MM.1S (cell line): ENCODE results near the gene SKOR1.

Source experiments
- DNase-seq: peaks from one replicate; pipeline ENCODE4 v3.0.0-alpha.2; 2015
- H2AFZ ChIP-seq: fragments of 300-600 bp; sonication (generic); 2 replicates; pipeline ENCODE4 v1.6.0; 2016; ENCODE audit warnings: antibody characterized with exemption, low read length
- H3F3A ChIP-seq: fragments of 300-600 bp; sonication (generic); 2 replicates; pipeline ENCODE4 v1.6.1; 2016; ENCODE audit warnings: mild to moderate bottlenecking, antibody characterized with exemption, low read length, moderate library complexity, mixed read lengths; ENCODE audit not compliant: insufficient read depth
- H3K27ac ChIP-seq: fragments of 300-600 bp; sonication (generic); 2 replicates; pipeline ENCODE4 v1.5.1; 2016; ENCODE audit warnings: mild to moderate bottlenecking, low read length
- H3K27me3 ChIP-seq: fragments of 300-600 bp; sonication (generic); replicated peaks from 2 replicates; pipeline ENCODE4 v1.6.0; 2016; ENCODE audit warnings: low read length; ENCODE audit not compliant: insufficient read depth
- H3K36me3 ChIP-seq: fragments of 300-600 bp; sonication (generic); replicated peaks from 2 replicates; pipeline ENCODE4 v1.6.1; 2016; ENCODE audit warnings: mild to moderate bottlenecking, low read length, mixed read lengths; ENCODE audit not compliant: insufficient read depth
- H3K4me1 ChIP-seq: fragments of 300-600 bp; sonication (generic); 2 replicates; pipeline ENCODE4 v1.6.1; 2016; ENCODE audit warnings: low read length, mixed read lengths
- H3K4me2 ChIP-seq: fragments of 300-600 bp; sonication (generic); 2 replicates; pipeline ENCODE4 v1.6.0; 2016; ENCODE audit warnings: low read depth, low read length
- H3K4me3 ChIP-seq: fragments of 300-600 bp; sonication (generic); 2 replicates; pipeline ENCODE4 v1.5.1; 2016; ENCODE audit warnings: low read length, mixed read lengths
- H3K79me2 ChIP-seq: fragments of 300-600 bp; sonication (generic); 2 replicates; pipeline ENCODE4 v1.6.1; 2016; ENCODE audit warnings: mixed run types, low read length, mixed read lengths
- H3K9ac ChIP-seq: fragments of 300-600 bp; sonication (generic); 2 replicates; pipeline ENCODE4 v1.6.1; 2016; ENCODE audit warnings: low read length, mixed read lengths
- H3K9me2 ChIP-seq: fragments of 300-600 bp; sonication (generic); replicated peaks from 2 replicates; pipeline ENCODE4 v1.6.1; 2016; ENCODE audit warnings: mild to moderate bottlenecking, low read length, mixed read lengths; ENCODE audit not compliant: insufficient read depth
- H3K9me3 ChIP-seq: fragments of 300-600 bp; sonication (generic); replicated peaks from 2 replicates; pipeline ENCODE4 v1.6.1; 2016; ENCODE audit warnings: mild to moderate bottlenecking, low read length, mixed read lengths; ENCODE audit not compliant: insufficient read depth
- H4K20me1 ChIP-seq: fragments of 300-600 bp; sonication (generic); 2 replicates; pipeline ENCODE4 v1.6.1; 2016; ENCODE audit warnings: mild to moderate bottlenecking, low read length, moderate library complexity, mixed read lengths; ENCODE audit not compliant: insufficient read depth
- CTCF ChIP-seq: fragments of 300-600 bp; sonication (generic); IDR thresholded peaks from 2 replicates; pipeline ENCODE4 v1.5.1; 2016; ENCODE audit warnings: antibody characterized with exemption, low read length, mixed read lengths
- EZH2 ChIP-seq: fragments of 300-600 bp; sonication (generic); optimal IDR thresholded peaks from 2 replicates; pipeline ENCODE3; 2017; ENCODE audit warnings: low read depth, mild to moderate bottlenecking, antibody characterized with exemption, low read length, mixed read lengths
- EZH2phosphoT487 ChIP-seq: fragments of 300-600 bp; sonication (generic); IDR thresholded peaks from 2 replicates; pipeline ENCODE4 v1.6.1; 2018; ENCODE audit warnings: antibody characterized with exemption, low read length

SKOR1 gene

GRCh38 chr15:67819636-67820035 lies 5.7 kb upstream of the SKOR1 start:
- Histone ChIP-seq H3K4me3 (no peak overlapping the region), H3K27me3 (peaks cover 33% of the 10 kb centered on the region), H3K4me2 (no peak overlapping the region), H4K20me1 (no peaks in the 10 kb centered on the region), H2AFZ (no peak overlapping the region), H3K36me3 (no peaks in the 10 kb centered on the region), H3F3A (no peaks in the 10 kb centered on the region), H3K27ac (no peak overlapping the region), H3K9me2 (no peaks in the 10 kb centered on the region), H3K4me1 (no peaks in the 10 kb centered on the region), H3K9me3 (no peaks in the 10 kb centered on the region), H3K79me2 (no peaks in the 10 kb centered on the region), H3K9ac (no peak overlapping the region)
- TF ChIP-seq EZH2 = no peak
- no peak for DNase-seq

- H3F3A ChIP-seq = no peaks in the 10 kb centered on the region
- no peak overlapping the region for H3K4me3 ChIP-seq
- H3K9me3 ChIP-seq = no peaks in the 10 kb centered on the region
- H2AFZ ChIP-seq = no peak overlapping the region
- no peaks in the 10 kb centered on the region for H3K4me1 ChIP-seq
- TF ChIP-seq CTCF (no peak), EZH2 (no peak), EZH2phosphoT487 (no peak)
- H4K20me1 ChIP-seq = no peaks in the 10 kb centered on the region
- H3K27me3 ChIP-seq = peaks cover 36% of the 10 kb centered on the region
- no peak for DNase-seq
- H3K36me3 ChIP-seq = no peaks in the 10 kb centered on the region
- H3K9ac ChIP-seq = no peak overlapping the region
- H3K79me2 ChIP-seq = no peaks in the 10 kb centered on the region
- no peak overlapping the region for H3K27ac ChIP-seq
- H3K9me2 ChIP-seq = no peaks in the 10 kb centered on the region
- H3K4me2 ChIP-seq = no peak overlapping the region
Measured at GRCh38 chr15:67820122-67820991, 5.0 kb upstream of the SKOR1 start.

GRCh38 chr15:67820992-67821783 lies 4.1 kb upstream of the SKOR1 start:
- H3K4me3 ChIP-seq = no peak overlapping the region
- no peak overlapping the region for H3K9ac ChIP-seq
- H3F3A ChIP-seq = no peaks in the 10 kb centered on the region
- no peaks in the 10 kb centered on the region for H3K9me2 ChIP-seq
- H3K4me1 ChIP-seq = no peaks in the 10 kb centered on the region
- H3K9me3 ChIP-seq = no peaks in the 10 kb centered on the region
- no peak for DNase-seq
- no peaks in the 10 kb centered on the region for H4K20me1 ChIP-seq
- no peak overlapping the region for H2AFZ ChIP-seq
- TF ChIP-seq EZH2phosphoT487 (no peak), EZH2 (no peak), CTCF (no peak)
- H3K79me2 ChIP-seq = no peaks in the 10 kb centered on the region
- no peak overlapping the region for H3K4me2 ChIP-seq
- H3K27me3 ChIP-seq = peaks cover 36% of the 10 kb centered on the region
- no peaks in the 10 kb centered on the region for H3K36me3 ChIP-seq
- no peak overlapping the region for H3K27ac ChIP-seq
